GM18519 (cell line): ENCODE data around the gene C1orf159.
"Not testable (repeated sequence)": the region's sequence is repeated elsewhere in the genome, so short reads cannot be mapped to it uniquely, and the experiment has no call there.

ENCODE experiments used
- ATAC-seq: cut with Tn5 transposase; IDR thresholded peaks from one replicate; pipeline ENCODE4 v1.9.1; 2021; ENCODE audit warnings: mild to moderate bottlenecking, moderate library complexity; ENCODE audit not compliant: unreplicated experiment, low FRiP score

Gene C1orf159

DNA sequence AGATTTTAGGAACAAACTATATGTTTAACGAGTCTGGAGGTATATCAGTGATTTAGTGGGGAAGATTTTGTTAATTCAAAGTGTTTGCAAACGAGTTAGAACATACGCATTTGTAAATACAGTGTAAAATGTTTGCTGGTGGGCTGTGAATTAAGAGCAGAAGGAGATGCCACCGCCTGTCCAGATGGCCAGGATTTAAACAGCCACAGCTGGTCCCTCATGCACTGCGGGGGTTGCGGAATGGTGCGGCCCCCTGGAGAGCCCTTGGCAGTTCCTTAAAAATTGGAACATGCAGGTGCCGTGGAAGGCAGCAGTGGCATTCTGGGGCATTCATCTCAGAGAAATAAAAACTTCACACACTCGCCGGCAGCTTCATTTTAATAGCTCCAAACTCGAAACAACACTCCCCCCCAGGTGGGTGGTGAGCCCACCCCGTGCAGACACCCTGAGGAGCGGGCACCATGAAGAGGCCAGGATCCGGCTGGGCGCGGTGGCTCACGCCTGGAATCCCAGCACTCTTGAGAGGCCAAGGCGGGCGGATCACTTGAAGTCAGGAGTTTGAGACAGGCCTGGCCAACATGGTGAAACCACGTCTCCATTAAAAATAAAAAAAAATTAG is 3.5 kb upstream of the C1orf159 start:
- ATAC-seq = no peak

DNA sequence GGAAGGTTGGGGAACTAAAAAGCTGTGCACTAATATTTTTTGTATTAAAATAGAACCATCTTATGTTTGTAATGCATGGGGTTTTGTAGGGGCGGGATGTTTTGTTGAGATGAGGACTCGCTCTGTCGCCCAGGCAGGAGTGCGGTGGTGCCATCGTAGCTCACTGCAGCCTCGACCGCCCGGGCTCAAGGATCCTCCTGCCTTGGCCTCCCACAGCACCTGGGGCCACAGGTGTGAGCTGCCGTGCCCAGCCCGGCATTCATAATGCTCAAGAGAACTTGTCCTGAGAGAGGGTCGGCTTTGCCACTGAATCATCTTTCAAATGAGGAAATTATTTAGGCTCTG is 3.0 kb upstream of the C1orf159 start:
- no peak for ATAC-seq

DNA sequence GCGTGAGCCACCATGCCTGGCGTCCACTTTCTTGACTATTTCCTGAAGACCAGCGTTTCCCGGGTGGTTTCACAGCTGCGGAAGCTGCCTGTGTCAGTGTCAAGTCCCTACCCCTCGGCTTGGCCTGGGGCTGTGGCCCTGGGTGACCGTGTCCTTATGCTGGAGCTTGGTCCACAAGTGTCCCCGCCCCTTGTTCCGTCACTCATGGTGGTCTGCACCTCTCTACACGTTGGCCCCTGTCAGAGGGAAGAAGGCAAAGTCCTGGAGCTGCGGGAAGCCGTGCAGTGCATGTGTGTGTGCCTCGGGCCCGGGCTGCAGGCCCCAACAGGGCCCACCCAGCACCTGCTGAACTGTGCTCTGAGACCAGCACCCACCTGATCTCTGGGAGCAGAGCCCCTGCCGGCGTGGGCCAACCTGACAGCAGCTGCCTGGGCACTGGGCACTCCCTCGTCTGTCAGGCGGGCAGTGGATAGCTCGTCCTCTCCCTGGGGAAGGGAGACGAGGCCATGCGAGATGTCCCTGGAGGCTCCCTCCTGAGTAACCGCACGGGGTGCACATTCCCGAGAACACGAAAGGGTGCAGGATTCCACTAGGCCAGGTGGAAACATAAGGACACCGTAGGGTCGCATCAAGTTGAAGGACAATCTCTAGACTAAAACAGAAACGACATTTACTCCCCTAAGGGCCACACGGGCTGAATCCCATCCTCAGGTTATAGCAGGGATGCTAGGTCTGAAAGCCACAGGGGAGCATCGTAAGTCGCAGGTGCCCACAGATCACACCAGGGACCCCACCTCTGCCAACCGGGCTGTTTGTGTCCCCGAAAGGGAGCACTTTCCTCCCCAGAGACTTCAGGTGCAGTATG is 2.4 kb upstream of the C1orf159 start:
- no peak for ATAC-seq

DNA sequence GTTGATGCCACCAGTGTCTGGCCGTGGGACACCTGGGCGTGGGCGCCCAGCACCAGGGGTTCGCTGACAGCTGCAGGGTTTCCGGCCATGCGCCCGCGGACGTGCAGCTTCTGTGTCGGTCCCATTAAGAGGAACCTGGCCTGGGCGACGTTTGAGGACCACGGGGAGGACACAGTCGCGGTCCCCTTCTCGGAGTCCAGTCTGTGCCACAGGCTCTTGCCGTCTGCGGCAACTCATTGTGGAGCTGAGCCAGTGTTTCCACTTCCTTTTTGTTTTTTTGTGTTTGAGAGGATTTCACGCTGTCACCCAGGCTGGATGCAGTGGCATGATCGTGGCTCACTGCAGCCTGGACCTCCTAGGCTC is 1.6 kb upstream of the C1orf159 start:
- ATAC-seq = no peak

DNA sequence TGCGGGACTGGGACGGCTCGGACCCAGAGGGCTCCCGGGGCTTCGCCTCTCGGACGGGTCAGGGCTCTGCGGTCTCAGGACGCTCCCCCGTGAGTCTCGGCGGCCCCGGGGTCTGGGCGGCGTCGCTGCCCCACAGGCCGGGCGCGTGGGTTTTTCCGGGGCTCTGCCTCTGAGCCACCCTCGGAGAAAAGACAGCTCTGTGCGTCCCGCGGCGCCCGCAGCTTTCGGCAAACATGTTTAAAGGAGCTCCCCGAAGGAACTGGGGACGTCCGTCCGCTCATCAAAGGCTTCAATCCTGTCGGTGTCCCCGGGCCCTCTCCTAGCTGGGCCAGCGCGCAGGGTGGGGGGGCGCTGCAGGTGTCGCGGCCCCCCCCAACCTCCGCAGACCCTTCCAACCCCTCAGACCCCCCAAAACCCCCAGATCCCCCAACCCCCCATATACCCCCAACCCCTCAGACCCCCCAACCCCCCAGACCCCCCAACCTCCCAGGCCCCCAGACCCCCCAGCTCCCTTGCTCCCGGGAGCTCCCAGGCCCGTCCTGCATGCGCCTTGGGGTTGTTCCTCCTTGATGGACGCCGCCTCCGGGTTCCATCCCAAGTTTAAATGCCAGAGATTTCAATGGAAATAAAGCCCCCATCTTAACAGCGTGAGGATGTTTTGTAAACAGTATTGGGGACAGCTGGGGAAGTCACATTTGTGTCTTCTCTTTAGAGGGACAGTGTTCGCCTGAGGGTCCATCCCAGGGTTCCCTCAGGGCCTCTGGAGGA is 996 bp upstream of the C1orf159 start:
- no peak for ATAC-seq

DNA sequence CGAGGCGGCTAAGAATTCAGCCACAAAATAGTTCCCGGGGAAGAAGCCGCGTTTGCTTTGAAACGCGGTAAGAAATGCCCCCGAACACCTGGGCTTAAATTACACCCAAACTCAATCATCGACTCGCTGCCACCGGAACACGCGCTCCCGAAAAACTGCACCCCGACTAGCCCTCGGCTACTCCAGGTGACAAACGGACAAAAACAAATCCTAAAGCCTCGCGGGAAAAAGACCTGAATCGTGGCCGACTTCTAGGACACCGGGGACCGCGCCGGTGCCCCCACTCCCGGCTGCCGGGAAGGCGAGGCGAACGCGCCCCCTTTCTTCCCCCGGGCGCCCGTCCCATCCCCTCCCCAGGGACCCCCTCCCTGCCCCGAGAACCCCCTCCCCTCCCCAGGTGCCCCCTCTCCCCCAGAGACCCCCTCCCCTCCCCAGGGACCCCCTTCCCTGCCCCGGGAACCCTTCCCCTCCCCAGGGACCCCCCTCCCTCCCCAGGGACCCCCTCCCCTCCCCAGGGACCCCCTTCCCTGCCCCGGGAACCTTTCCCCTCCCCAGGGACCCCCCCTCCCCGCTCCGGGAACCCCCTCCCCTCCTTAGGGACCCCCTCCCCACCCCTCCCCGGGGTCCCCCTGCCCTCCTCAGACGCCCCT is 628 bp downstream of the C1orf159 start:
- no peak for ATAC-seq

DNA sequence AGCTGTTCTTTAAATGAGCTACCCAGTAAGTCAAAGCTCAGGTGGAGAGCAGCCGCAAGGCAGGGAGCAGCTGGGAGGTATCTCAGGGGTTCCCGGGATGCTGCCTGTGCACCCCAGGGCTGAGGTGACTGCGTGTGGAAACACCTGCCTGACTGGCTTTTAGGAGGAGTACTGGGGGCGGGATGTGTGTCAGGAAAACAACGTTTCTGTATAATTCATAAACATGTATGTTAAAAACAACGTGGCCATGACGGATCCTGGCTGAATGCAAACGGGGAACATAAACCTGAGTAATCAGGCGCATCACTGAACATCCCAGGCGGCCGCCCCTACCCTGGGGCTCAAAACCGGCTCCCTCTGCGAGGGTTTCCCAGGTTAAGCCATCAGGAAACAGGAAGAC is 1.5 kb downstream of the C1orf159 start:
- ATAC-seq = no peak

DNA sequence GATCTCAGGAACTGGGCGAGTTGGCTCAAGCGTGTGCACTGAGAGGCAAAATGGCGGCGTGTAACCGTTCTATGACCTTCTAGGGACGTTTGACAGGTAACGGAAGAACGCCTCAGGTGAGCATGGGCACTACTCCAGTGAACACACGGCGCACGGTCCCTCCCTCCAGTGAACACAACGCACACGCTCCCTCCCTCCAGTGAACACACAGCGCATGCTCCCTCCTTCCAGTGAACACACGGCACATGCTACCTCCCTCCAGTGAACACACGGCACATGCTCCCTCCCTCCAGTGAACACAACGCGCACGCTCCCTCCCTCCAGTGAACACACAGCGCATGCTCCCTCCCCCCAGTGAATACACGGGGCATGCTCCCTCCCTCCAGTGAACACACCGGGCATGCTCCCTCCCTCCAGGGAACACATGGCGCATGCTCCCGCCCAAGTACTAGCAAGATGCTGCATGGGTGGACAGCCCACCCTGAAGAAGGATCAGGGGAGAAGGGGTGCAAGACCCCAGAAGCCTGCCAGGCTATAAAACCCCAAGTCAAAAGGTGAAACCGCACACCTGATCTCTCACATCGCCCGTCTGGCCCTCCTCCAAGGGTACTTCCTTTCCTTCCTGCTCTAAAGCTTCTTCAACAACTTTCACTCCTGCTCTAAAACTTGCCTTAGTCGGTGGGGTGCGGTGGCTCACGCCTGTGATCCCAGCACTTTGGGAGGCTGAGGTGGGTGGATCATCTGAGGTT is 3.5 kb downstream of the C1orf159 start:
- ATAC-seq = no peak

DNA sequence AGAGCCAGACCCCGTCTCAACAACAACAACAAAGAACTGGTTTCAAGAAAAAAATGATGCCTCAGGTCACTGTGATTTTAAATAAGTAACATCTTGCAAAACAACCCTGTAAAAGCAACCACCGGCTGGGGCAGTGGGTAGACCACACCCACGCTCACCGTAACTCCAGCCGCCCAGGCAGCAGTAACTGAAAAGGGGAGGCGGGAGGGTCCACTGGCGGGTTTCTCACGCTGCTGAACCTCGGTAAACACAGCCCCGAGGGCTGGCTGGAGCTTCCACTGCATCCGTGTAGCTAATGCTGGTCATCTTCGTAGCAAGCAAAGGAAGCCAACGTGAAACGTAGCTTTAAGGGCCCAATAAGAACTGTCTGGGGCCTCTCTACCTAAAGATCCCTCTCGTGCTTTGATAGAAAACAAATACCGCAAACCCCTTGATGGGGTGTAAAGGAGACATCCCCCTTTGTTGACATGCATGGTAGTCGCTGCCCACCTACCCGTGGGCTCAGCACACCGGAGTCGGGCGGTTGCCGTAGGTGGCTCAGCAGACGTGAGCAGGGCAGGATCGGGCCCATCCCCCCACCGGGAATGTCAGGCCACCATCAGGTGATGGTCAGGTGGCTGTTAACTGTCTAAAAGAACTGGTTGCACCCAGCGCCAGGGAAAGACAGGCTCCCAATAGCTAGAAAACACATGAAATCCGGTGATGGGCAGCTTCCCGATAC is 4.2 kb downstream of the C1orf159 start:
- ATAC-seq = no peak

DNA sequence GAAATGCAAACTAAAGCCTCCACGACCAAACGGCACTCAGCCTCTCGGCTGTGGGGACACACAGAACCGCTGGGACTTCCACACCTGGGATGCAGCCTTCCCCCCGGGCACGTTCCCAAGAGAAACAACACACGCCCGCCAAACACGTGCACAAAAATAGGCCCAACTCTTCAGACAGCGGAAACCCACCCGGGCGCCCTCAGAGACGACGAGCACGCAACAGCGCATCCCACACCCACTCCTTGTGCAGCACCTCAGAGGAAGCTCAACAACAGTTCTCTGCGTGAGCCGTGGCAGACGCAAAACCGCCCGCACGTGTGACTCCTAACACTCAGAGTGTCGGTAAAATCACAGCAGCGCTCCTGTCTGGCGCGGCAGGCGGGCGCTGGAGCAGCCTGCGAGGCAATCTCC is 5.3 kb downstream of the C1orf159 start:
- no peak for ATAC-seq

DNA sequence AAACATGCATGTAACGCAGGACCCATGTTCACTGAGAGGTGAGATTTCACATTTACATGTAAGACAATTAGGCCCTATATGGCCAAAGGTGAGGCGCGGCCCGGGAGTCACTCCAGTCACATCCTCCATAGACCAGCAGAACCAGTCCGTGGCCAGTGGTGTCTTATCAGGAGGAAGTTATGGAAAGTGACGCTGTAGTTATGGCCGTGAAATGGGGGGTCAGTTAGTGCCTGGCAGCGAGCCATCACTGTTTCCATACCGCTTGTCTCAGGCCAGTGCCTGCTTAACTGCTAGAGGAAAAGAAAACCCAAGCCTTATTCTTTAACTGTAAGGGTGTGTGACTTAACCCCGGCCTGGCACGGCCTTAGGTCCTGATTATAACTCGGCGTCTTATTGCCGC is 6.1 kb downstream of the C1orf159 start:
- ATAC-seq = no peak

DNA sequence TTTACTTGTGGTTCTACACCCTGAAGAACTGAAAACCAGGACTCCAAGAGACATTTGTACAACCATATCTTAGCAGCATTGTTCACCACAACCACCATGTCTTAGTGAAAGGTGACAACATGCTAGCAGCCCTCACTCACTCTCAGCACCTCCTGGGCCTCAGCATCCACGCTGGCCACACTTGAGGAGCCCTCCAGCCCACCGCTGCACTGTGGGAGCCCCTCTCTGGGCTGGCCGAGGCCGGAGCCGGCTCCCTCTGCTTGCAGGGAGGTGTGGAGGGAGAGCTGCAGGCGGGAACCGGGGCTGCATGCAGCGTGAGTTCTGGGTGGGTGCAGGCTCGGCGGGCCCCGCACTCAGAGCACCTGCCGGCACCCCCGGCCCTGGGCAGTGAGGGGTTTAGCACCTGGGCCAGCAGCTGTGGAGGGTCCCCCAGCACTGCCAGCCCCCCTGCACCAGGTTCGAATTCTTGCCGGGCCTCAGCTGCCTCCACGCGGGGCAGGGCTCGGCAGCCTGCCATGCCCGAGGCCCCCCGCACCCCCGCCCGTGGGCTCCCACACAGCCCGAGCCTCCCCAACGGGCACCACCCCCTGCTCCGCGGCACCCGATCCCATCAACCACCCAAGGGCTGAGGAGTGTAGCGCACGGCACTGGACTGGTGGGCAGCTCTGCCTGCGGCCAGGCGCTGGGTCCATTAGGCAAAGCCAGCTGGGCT is 9.2 kb downstream of the C1orf159 start:
- no peak for ATAC-seq

DNA sequence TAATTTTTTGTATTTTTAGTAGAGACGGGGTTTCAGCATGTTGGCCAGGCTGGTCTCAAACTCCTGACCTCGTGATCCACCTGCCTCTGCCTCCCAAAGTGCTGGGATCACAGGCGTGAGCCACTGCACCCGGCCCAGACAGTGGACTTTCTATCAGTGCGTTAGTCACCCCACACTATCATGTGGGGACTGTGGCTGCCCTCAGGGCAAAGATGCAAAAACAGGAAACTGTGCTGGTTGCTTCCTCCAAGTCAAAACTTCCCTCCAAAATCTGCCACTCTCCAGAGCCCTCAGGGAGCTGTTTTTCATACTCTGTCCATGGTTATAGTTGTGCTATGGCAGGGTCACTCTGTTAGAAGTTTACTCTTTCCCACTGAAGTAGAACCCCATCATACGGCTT is 11.7 kb downstream of the C1orf159 start:
- not testable (repeated sequence) for ATAC-seq

DNA sequence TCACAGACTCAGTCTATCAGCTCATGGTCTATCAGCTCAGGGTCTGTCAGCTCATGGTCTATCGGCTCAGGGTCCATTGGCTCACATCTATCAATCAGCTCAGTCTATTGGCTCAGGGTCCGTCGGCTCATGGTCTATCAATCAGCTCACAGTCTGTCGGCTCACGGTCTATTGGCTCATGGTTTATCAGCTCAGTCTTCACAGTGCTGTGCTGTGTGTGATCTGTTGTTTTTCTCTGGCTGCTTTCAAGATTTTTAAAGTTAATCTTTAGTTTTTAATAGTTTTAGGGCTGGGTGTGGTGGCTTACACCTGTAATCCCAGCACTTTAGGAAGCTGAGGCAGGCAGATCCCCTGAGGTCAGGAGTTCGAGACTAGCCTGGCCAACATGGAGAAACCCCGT is 14.4 kb downstream of the C1orf159 start:
- no peak for ATAC-seq

DNA sequence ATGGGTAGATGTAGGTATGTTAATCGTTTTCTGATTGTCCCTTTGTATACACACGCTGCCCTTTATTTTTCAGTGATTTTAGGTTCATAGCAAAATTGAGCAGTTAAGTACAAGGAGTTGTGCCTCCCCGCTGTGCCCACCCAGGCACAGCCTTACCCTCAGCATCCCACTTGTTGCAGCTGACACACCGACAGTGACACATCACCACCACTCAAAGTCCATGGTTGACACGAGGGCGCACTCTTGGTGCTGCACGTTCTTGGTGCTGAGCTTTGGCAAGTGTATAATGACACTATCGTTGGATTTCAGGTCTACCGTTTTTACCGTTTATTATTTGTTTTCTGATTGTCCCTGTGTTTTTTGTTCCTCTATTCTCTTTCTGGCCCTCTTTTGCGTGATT is 15.6 kb downstream of the C1orf159 start:
- ATAC-seq = no peak

DNA sequence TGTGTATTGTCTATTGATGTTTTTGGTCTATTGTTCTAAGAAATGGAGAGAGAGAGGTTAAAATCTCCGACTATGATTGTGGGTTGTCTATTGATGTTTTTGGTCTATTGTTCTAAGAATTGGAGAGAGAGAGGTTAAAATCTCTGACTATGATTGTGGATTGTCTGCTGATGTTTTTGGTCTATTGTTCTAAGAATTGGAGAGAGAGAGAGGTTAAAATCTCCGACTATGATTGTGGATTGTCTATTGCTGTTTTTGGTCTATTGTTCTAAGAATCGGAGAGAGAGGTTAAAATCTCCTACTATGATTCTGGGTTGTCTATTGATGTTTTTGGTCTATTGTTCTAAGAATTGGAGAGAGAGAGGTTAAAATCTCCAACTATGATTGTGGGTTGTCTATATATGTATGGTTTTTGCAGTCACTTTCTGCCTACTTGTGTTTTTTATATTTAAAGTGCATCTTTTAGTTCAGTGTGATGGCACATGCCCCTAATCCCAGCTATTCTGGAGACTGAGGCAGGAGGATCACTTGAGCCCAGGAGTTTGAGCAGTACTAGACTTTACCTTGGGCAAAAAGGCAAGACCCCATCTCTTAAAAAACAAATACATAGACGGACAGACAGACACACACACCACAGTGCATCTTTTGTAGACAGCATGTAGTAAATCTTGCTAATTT is 16.2 kb downstream of the C1orf159 start:
- no peak for ATAC-seq

DNA sequence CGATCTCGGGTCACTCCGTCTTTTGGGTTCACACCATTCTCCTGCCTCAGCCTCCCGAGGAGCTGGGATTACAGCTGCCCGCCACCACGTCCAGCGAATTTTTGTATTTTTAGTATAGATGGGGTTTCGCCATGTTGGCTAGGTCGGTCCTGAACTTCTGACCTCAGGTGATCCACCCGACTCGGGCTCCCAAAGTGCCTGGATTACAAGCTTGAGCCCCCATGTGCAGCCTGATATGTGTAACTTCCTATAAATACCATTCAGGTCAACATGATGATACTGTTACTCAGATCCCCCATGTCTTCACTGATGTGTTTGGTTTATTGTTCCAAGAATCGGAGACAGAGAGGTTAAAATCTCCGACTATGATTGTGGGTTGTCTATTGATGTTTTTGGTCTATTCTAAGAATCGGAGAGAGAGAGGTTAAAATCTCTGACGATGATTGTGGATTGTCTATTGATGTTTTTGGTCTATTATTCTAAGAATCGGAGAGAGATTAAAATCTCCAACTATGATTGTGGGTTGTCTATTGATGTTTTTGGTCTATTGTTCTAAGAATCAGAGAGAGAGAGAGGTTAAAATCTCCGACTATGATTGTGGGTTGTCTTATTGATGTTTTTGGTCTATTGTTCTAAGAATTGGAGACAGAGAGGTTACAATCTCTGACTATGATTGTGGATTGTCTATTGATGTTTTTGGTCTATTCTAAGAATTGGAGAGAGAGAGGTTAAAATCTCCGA is 17.0 kb downstream of the C1orf159 start:
- ATAC-seq = no peak

DNA sequence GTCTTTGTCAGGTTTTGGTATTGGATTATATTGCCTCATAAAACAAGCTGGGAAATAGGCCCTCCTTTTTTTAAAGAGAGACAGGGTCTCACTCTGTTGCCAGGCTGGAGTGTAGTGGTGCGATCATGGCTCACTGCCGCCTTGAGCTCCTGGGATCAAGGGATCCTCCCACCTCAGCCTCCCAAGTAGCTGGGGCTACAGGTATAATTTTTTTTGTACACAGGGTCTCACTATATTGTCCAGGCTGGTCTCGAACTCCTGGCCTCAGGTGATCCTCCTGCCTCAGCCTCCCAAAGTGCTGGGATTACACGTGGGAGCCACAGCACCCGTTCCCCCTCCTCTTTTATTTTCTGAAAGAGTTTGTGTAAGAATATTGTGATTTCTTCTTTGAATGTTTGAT is 19.8 kb downstream of the C1orf159 start:
- ATAC-seq = not testable (repeated sequence)
